ENCODE data around the gene GTF2H1.
A peak's percentile ranks its signal among the peaks of the same experiment; 100 is the strongest.

The GTF2H1 gene

GRCh38 chr11:18352581-18352980 is 30.2 kb downstream of the GTF2H1 start:
- TF ChIP-seq CTCF (IDR thresholded peaks at IDR 0.05; ENCODE audit: low read depth, low read length), result no peak
- in situ Hi-C loops (cut with HindIII; ENCODE audit: low sequenced_read_pairs), result no loop called here
- DNase-seq (ENCODE audit: low read depth, low spot score), result peak; percentile 13

GRCh38 chr11:18358646-18359045 is 36.3 kb downstream of the GTF2H1 start:
- H3K4me3 ChIP-seq (ENCODE audit: low read depth, low read length), result no peak overlapping the region
- no peak for TF ChIP-seq CTCF (IDR thresholded peaks at IDR 0.05; ENCODE audit: low read depth, low read length)
- in situ Hi-C loops (cut with HindIII; ENCODE audit: low sequenced_read_pairs), result no loop called here
- DNase-seq (ENCODE audit: low read depth, low spot score), result no peak

More at GRCh38 chr11:18352581-18352980, 30.2 kb downstream of the GTF2H1 start:
- H3K4me3 ChIP-seq (ENCODE audit: low read depth, low read length), result no peak overlapping the region

GRCh38 chr11:18361154-18361553 is 38.8 kb downstream of the GTF2H1 start:
- H3K4me3 ChIP-seq (ENCODE audit: low read depth, low read length), result no peak overlapping the region
- DNase-seq (ENCODE audit: low read depth, low spot score), result no peak
- no peak for TF ChIP-seq CTCF (IDR thresholded peaks at IDR 0.05; ENCODE audit: low read depth, low read length)
- in situ Hi-C loops (cut with HindIII; ENCODE audit: low sequenced_read_pairs), result no loop called here

GRCh38 chr11:18364495-18365073 is 42.2 kb downstream of the GTF2H1 start:
- no peak for DNase-seq (ENCODE audit: low read depth, low spot score)
- TF ChIP-seq CTCF (IDR thresholded peaks at IDR 0.05; ENCODE audit: low read depth, low read length), result no peak
- in situ Hi-C loops (cut with HindIII; ENCODE audit: low sequenced_read_pairs), result no loop called here
- no peak overlapping the region for H3K4me3 ChIP-seq (ENCODE audit: low read depth, low read length)

GRCh38 chr11:18365741-18366140 is 43.4 kb downstream of the GTF2H1 start:
- TF ChIP-seq CTCF (IDR thresholded peaks at IDR 0.05; ENCODE audit: low read depth, low read length), result no peak
- in situ Hi-C loops (cut with HindIII; ENCODE audit: low sequenced_read_pairs), result no loop called here
- H3K4me3 ChIP-seq (ENCODE audit: low read depth, low read length), result no peak overlapping the region
- DNase-seq (ENCODE audit: low read depth, low spot score), result no peak

- in situ Hi-C loops (cut with HindIII; ENCODE audit: low sequenced_read_pairs), result no loop called here
- no peak for DNase-seq (ENCODE audit: low read depth, low spot score)
These were observed 43.9 kb downstream of the GTF2H1 start for GRCh38 chr11:18366286-18366685.

More at GRCh38 chr11:18366286-18366685, 43.9 kb downstream of the GTF2H1 start:
- H3K4me3 ChIP-seq (ENCODE audit: low read depth, low read length), result no peak overlapping the region
- no peak for TF ChIP-seq CTCF (IDR thresholded peaks at IDR 0.05; ENCODE audit: low read depth, low read length)

Measured in astrocyte of the spinal cord (primary cell).